Keratinocyte (primary cell): ENCODE measurements around the gene BNC1.

Source experiments
- EZH2 ChIP-seq: IDR thresholded peaks from one replicate; pipeline ENCODE4 v1.6.1; 2012; ENCODE audit warnings: inconsistent platforms, mild to moderate bottlenecking, low read length, moderate library complexity
- TF ChIP-seq, protein P1 (sequence below), 3 experiments: IDR thresholded peaks in 1 of 3; conservative IDR thresholded peaks in 1 of 3; optimal IDR thresholded peaks in 1 of 3; 2 replicates in 2 of 3; 3 replicates in 1 of 3; pipeline versions ENCODE3 to v1.5.1; 2011; ENCODE audit warnings: low read length in 3 of 3, mild to moderate bottlenecking in 3 of 3, moderate library complexity in 2 of 3, control low read depth in 1 of 3, inconsistent platforms in 1 of 3; ENCODE audit not compliant: insufficient read depth in 2 of 3; ENCODE audit errors: extremely low read depth in 1 of 3

DNA sequence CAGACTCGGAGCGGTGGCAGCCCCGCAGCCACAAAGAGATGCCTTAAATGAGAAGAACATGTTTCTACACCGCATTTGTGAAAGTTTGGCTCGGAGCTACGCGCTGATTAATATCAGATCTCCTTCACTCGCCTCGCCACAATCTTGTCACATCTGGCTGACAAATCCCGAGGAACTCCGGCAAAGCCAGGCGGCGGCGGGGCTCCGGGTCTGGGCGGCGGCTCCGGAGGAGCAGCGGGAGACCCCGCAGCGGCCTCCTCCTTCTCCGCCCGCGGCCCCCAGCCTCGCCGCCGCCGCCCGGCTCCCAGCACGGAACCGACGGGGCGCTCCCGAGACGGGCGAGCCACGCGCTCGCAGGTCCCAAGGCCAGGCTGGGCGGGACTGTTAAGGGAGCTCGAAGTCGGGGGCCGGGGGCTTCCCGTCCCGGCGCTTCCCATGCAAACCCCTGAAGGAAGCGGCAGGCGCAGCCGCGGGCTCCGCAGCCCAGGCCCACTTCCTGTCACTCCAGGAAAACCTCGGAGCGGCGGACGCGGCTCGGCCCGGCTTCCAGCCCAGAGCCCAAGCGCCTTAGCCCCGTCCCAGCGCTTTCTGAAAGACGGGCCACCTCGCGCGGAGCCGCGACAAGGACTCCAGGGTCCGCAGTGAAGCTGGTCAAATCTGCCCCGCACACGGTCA, 1.2 kb downstream of the BNC1 start:
- TF ChIP-seq EZH2: no peak
- TF ChIP-seq, protein P1, sequence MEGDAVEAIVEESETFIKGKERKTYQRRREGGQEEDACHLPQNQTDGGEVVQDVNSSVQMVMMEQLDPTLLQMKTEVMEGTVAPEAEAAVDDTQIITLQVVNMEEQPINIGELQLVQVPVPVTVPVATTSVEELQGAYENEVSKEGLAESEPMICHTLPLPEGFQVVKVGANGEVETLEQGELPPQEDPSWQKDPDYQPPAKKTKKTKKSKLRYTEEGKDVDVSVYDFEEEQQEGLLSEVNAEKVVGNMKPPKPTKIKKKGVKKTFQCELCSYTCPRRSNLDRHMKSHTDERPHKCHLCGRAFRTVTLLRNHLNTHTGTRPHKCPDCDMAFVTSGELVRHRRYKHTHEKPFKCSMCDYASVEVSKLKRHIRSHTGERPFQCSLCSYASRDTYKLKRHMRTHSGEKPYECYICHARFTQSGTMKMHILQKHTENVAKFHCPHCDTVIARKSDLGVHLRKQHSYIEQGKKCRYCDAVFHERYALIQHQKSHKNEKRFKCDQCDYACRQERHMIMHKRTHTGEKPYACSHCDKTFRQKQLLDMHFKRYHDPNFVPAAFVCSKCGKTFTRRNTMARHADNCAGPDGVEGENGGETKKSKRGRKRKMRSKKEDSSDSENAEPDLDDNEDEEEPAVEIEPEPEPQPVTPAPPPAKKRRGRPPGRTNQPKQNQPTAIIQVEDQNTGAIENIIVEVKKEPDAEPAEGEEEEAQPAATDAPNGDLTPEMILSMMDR (optimal IDR thresholded peaks at IDR 0.05 in 1 of 3, IDR thresholded peaks at IDR 0.05 in 1 of 3, conservative IDR thresholded peaks at IDR 0.05 in 1 of 3; ENCODE audit: extremely low read depth in 1 of 3, insufficient read depth in 2 of 3, low read length in 3 of 3): no peak
